Globus pallidus (tissue), 1 donor: ENCODE results near the gene GLO1.

Experiments
- DNase-seq: peaks from one replicate; pipeline ENCODE4 v3.0.0-alpha.2; 2015; ENCODE audit warnings: low spot score

Gene GLO1

GRCh38 chr6:38702558-38703397, at the start of gene GLO1:
Gene GLO1 (minus strand): TSS chr6:38703145. CDS start chr6:38703054, 91 bp downstream.
- DNase-seq: peak; percentile 99

GRCh38 chr6:38750968-38751615, 48.1 kb upstream of the GLO1 start:
- no peak for DNase-seq

GRCh38 chr6:38749473-38749872, 46.5 kb upstream of the GLO1 start:
- DNase-seq: no peak

GRCh38 chr6:38739532-38739931, 36.6 kb upstream of the GLO1 start:
- no peak for DNase-seq

- DNase-seq: no peak
Measured at GRCh38 chr6:38738261-38738660, 35.3 kb upstream of the GLO1 start.

GRCh38 chr6:38736951-38737350, 34.0 kb upstream of the GLO1 start:
- no peak for DNase-seq

GRCh38 chr6:38730140-38730862, 27.4 kb upstream of the GLO1 start:
- no peak for DNase-seq

- DNase-seq: no peak
Measured at GRCh38 chr6:38728203-38728602, 25.3 kb upstream of the GLO1 start.

- DNase-seq: no peak
Measured at GRCh38 chr6:38725414-38726183, 22.7 kb upstream of the GLO1 start.

- no peak for DNase-seq
Measured at GRCh38 chr6:38724343-38724742, 21.4 kb upstream of the GLO1 start.

- DNase-seq: no peak
Measured at GRCh38 chr6:38723783-38724182, 20.8 kb upstream of the GLO1 start.

GRCh38 chr6:38722727-38723334, 19.9 kb upstream of the GLO1 start:
- DNase-seq: no peak

- DNase-seq: no peak
Measured at GRCh38 chr6:38722038-38722437, 19.1 kb upstream of the GLO1 start.

- DNase-seq: no peak
Measured at GRCh38 chr6:38720295-38720694, 17.4 kb upstream of the GLO1 start.

GRCh38 chr6:38719358-38719757, 16.4 kb upstream of the GLO1 start:
- no peak for DNase-seq

GRCh38 chr6:38716825-38717224, 13.9 kb upstream of the GLO1 start:
- DNase-seq: no peak

GRCh38 chr6:38715016-38715689, 12.2 kb upstream of the GLO1 start, which contains the start of gene DNAH8:
Gene DNAH8 (plus strand): TSS chr6:38715311. CDS start chr6:38722810, 7,499 bp downstream.
- DNase-seq: no peak

- DNase-seq: no peak
Measured at GRCh38 chr6:38714239-38715015, 11.5 kb upstream of the GLO1 start.

- DNase-seq: no peak
Measured at GRCh38 chr6:38713812-38714211, 10.9 kb upstream of the GLO1 start.

- DNase-seq: no peak
Measured at GRCh38 chr6:38708496-38708895, 5.6 kb upstream of the GLO1 start.
